Transverse colon (tissue), 4 donors: ENCODE measurements around the gene SSRP1.

Experiments used
- CTCF ChIP-seq, 5 experiments: fragments of 200-600 bp in 3 of 5; fragments of 450-650 bp in 2 of 5; sonication (generic) in 3 of 5; IDR thresholded peaks; 1 replicate in 2 of 5; 2 replicates in 3 of 5; pipeline ENCODE4 v1.5.1; 2016 to 2017; ENCODE audit warnings: antibody characterized with exemption in 5 of 5, inconsistent platforms in 3 of 5, mild to moderate bottlenecking in 2 of 5, moderate library complexity in 1 of 5
- POLR2AphosphoS5 ChIP-seq, 3 donors: sonication (generic); formaldehyde crosslinking; IDR thresholded peaks; one replicate each; pipeline ENCODE4 v1.6.1; 2016; ENCODE audit warnings: antibody characterized with exemption in 3 of 3

- no peak for TF ChIP-seq CTCF (IDR thresholded peaks at IDR 0.05)
- no peak for TF ChIP-seq POLR2AphosphoS5 (IDR thresholded peaks at IDR 0.05)
These were observed 497 bp upstream of the SSRP1 start for GRCh38 chr11:57336111-57336666.
